ENCODE results near the gene COX5A. TPM values are rescaled to one million over a fixed set of nuclear protein-coding genes. Genes with fewer than 3 reads are reported as not detected.

Gene COX5A
- total and polyA plus RNA-seq, 2 donors (not counting 1 experiment from before 2014, with no cell fraction given) = 41.9 to 183 TPM

- Histone ChIP-seq H3K79me2 (ENCODE audit: control insufficient read depth, insufficient read depth, low read length) (no peaks in the 10 kb centered on the region), H3K27ac (ENCODE audit: insufficient read depth, low read length) (no peak overlapping the region), H2AFZ (ENCODE audit: low read length) (peak overlapping the region; percentile 54), H4K20me1 (ENCODE audit: control insufficient read depth, extremely low read depth, insufficient read depth, low read length) (no peaks in the 10 kb centered on the region), H3K27me3 (ENCODE audit: control insufficient read depth, insufficient read depth, low read length) (peaks cover 14% of the 10 kb centered on the region), H3K9me3 (ENCODE audit: control insufficient read depth, insufficient read depth, low read depth, low read length) (no peaks in the 10 kb centered on the region), H3K36me3 (ENCODE audit: control insufficient read depth, insufficient read depth, low read length) (no peaks in the 10 kb centered on the region), H3K9ac (ENCODE audit: insufficient read depth, low read length) (peak overlapping the region; percentile 1), H3K4me1 (ENCODE audit: control insufficient read depth, extremely low read depth, insufficient read depth, low read length) (no peaks in the 10 kb centered on the region), H3K4me2 (ENCODE audit: extremely low read depth, insufficient read depth, low read length) (peak overlapping the region; percentile 44), H3K4me3 (replicated peaks in 1 of 4; ENCODE audit: control extremely low read depth in 1 of 4, insufficient read depth in 1 of 4, low read depth in 3 of 4, low read length in 4 of 4) (peak overlapping the region; percentile 24 to 58 (median 42))
- DNase-seq (ENCODE audit: low read depth in 2 of 2) = peak; percentile 53 to 65
- TF ChIP-seq, protein P1, sequence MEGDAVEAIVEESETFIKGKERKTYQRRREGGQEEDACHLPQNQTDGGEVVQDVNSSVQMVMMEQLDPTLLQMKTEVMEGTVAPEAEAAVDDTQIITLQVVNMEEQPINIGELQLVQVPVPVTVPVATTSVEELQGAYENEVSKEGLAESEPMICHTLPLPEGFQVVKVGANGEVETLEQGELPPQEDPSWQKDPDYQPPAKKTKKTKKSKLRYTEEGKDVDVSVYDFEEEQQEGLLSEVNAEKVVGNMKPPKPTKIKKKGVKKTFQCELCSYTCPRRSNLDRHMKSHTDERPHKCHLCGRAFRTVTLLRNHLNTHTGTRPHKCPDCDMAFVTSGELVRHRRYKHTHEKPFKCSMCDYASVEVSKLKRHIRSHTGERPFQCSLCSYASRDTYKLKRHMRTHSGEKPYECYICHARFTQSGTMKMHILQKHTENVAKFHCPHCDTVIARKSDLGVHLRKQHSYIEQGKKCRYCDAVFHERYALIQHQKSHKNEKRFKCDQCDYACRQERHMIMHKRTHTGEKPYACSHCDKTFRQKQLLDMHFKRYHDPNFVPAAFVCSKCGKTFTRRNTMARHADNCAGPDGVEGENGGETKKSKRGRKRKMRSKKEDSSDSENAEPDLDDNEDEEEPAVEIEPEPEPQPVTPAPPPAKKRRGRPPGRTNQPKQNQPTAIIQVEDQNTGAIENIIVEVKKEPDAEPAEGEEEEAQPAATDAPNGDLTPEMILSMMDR (conservative IDR thresholded peaks at IDR 0.05 in 1 of 2, IDR thresholded peaks at IDR 0.05 in 1 of 2; ENCODE audit: low read depth in 1 of 2, low read length in 2 of 2) = peak in 1 of 2 donors; percentile 38
- no peak for TF ChIP-seq EZH2 (IDR thresholded peaks at IDR 0.05; ENCODE audit: low read length, missing control alignments)
These were observed 18.1 kb upstream of the COX5A start for GRCh38 chr15:74955796-74956647.

DNA sequence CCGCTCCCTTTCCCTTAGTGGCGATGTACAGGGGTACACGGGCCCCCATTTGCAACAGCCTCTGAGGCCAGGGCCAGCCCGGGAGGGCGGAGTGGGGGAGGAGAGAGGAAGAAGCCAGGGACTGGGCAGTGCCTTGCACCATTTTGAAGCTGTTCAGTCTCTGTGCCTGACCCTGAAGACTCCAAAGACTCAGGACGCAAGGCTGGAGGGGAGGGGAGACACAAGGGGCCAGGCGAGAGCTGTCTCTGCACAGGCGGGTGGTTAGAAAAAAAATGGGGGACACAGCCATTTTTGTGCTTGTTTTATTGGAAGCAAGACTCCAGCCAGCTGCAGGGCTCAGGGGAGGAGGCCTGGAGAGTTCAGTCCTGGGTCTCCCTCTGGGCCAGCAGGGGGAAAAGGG lies 17.1 kb upstream of the COX5A start:
- TF ChIP-seq, protein P1 (conservative IDR thresholded peaks at IDR 0.05 in 1 of 2, IDR thresholded peaks at IDR 0.05 in 1 of 2; ENCODE audit: low read depth in 1 of 2, low read length in 2 of 2) = no peak
- TF ChIP-seq EZH2 (IDR thresholded peaks at IDR 0.05; ENCODE audit: low read length, missing control alignments) = no peak
- DNase-seq (ENCODE audit: low read depth in 2 of 2) = no peak
- no peak overlapping the region for H3K27ac ChIP-seq (ENCODE audit: insufficient read depth, low read length)

DNA sequence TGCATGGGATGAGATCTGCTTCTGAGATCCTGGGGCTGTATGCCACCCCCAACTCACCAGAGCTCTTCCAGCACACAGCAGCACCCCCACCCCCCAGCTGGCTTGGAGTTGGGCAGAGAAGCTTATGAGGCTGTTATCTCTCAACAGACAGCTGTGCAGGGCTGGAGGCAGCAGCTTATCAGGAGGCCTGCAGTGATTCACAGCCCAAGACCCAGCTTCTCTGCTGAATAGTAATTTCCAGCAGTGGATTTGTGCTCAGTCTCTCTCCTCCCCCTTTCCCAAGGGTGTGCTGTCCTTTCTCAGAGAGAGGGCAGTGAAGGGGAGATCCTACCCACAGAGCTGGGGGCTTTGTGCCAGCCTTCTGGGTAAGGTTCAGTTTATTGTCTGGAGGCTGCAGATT lies 16.6 kb upstream of the COX5A start:
- Histone ChIP-seq H4K20me1 (ENCODE audit: control insufficient read depth, extremely low read depth, insufficient read depth, low read length) (no peaks in the 10 kb centered on the region), H3K4me1 (ENCODE audit: control insufficient read depth, extremely low read depth, insufficient read depth, low read length) (no peaks in the 10 kb centered on the region), H3K4me2 (ENCODE audit: extremely low read depth, insufficient read depth, low read length) (no peak overlapping the region), H3K36me3 (ENCODE audit: control insufficient read depth, insufficient read depth, low read length) (no peaks in the 10 kb centered on the region), H3K9me3 (ENCODE audit: control insufficient read depth, insufficient read depth, low read depth, low read length) (no peaks in the 10 kb centered on the region), H3K27me3 (ENCODE audit: control insufficient read depth, insufficient read depth, low read length) (peaks cover 12% of the 10 kb centered on the region), H3K4me3 (replicated peaks in 1 of 4; ENCODE audit: control extremely low read depth in 1 of 4, insufficient read depth in 1 of 4, low read depth in 3 of 4, low read length in 4 of 4) (peak overlapping the region in 1 of 4 experiments; percentile 31), H3K9ac (ENCODE audit: insufficient read depth, low read length) (no peak overlapping the region), H3K27ac (ENCODE audit: insufficient read depth, low read length) (no peak overlapping the region), H2AFZ (ENCODE audit: low read length) (no peak overlapping the region), H3K79me2 (ENCODE audit: control insufficient read depth, insufficient read depth, low read length) (no peaks in the 10 kb centered on the region)
- TF ChIP-seq, protein P1 (conservative IDR thresholded peaks at IDR 0.05 in 1 of 2, IDR thresholded peaks at IDR 0.05 in 1 of 2; ENCODE audit: low read depth in 1 of 2, low read length in 2 of 2) = no peak
- no peak for TF ChIP-seq EZH2 (IDR thresholded peaks at IDR 0.05; ENCODE audit: low read length, missing control alignments)
- DNase-seq (ENCODE audit: low read depth in 2 of 2) = peak; percentile 69 to 85

More for the DNA sequence above, 17.1 kb upstream of the COX5A start:
- H3K27me3 ChIP-seq (ENCODE audit: control insufficient read depth, insufficient read depth, low read length) = peaks cover 12% of the 10 kb centered on the region
- H3K4me3 ChIP-seq (replicated peaks in 1 of 4; ENCODE audit: control extremely low read depth in 1 of 4, insufficient read depth in 1 of 4, low read depth in 3 of 4, low read length in 4 of 4) = peak overlapping the region in 1 of 4 experiments; percentile 37
- no peaks in the 10 kb centered on the region for H4K20me1 ChIP-seq (ENCODE audit: control insufficient read depth, extremely low read depth, insufficient read depth, low read length)
- H3K79me2 ChIP-seq (ENCODE audit: control insufficient read depth, insufficient read depth, low read length) = no peaks in the 10 kb centered on the region
- H3K9me3 ChIP-seq (ENCODE audit: control insufficient read depth, insufficient read depth, low read depth, low read length) = no peaks in the 10 kb centered on the region
- no peaks in the 10 kb centered on the region for H3K36me3 ChIP-seq (ENCODE audit: control insufficient read depth, insufficient read depth, low read length)
- H3K4me2 ChIP-seq (ENCODE audit: extremely low read depth, insufficient read depth, low read length) = no peak overlapping the region
- no peak overlapping the region for H2AFZ ChIP-seq (ENCODE audit: low read length)
- no peak overlapping the region for H3K9ac ChIP-seq (ENCODE audit: insufficient read depth, low read length)
- no peaks in the 10 kb centered on the region for H3K4me1 ChIP-seq (ENCODE audit: control insufficient read depth, extremely low read depth, insufficient read depth, low read length)

All from fibroblast of lung (primary cell).